Activated CD4-positive, alpha-beta T cell treated with anti-CD3 and anti-CD28 coated beads for 36 hours (primary cell): ENCODE measurements around the gene ZFP36L1. TPM values are rescaled to one million over a fixed set of nuclear protein-coding genes. Genes with fewer than 3 reads are reported as not detected.

ENCODE experiments used
- ATAC-seq: fragments of 200-7000 bp; cut with Tn5 transposase; one replicate; pipeline ENCODE4 v1.10.0; 2021; ENCODE audit warnings: mild to moderate bottlenecking, moderate library complexity
- CTCF ChIA-PET: fragments of 350-600 bp; sonication (Branson Sonifier 250); formaldehyde crosslinking; loops from one replicate; lab custom pipeline; 2021; ENCODE audit warnings: antibody characterized with exemption; lab: Charles Lee
- POLR2A ChIA-PET: fragments of 350-600 bp; sonication (Branson Sonifier 250); formaldehyde crosslinking; loops from one replicate; lab custom pipeline; 2021; ENCODE audit warnings: antibody characterized with exemption, inconsistent platforms; lab: Charles Lee
- DNase-seq: peaks from one replicate; pipeline ENCODE4 v3.0.0-alpha.2; 2020
- H3K27ac Mint-ChIP-seq: one replicate; pipeline ENCODE4 v1.8.0; 2021; ENCODE audit warnings: mixed read lengths
- H3K27me3 Mint-ChIP-seq: one replicate; pipeline ENCODE4 v1.8.0; 2021; ENCODE audit warnings: mixed read lengths
- H3K36me3 Mint-ChIP-seq: one replicate; pipeline ENCODE4 v1.8.0; 2021; ENCODE audit warnings: low read depth, mixed read lengths
- H3K4me1 Mint-ChIP-seq: one replicate; pipeline ENCODE4 v1.8.0; 2021; ENCODE audit warnings: mixed read lengths
- H3K4me3 Mint-ChIP-seq: one replicate; pipeline ENCODE4 v1.8.0; 2021; ENCODE audit warnings: mild to moderate bottlenecking, moderate library complexity, mixed read lengths
- H3K9me3 Mint-ChIP-seq: one replicate; pipeline ENCODE4 v1.8.0; 2021; ENCODE audit warnings: low read depth, mixed read lengths
- intact Hi-C, 2 experiments: fragments of 100-400 bp; cut with DNase I in 1 of 2; cut with micrococcal nuclease in 1 of 2; formaldehyde crosslinking; loops; one replicate each; pipeline versions ENCODE4 v1.14.2 to v1.15.1; 2022 to 2024; cut with DNase I, micrococcal nuclease
- total RNA-seq, 2 experiments: library from RNA; stranded (reverse); gene quantifications; one replicate each; pipeline ENCODE4 v1.2.3, GENCODE V29; 2021

Gene ZFP36L1
- total RNA-seq, 2 experiments from 2014 or later = 72.1 to 96.9 TPM

DNA sequence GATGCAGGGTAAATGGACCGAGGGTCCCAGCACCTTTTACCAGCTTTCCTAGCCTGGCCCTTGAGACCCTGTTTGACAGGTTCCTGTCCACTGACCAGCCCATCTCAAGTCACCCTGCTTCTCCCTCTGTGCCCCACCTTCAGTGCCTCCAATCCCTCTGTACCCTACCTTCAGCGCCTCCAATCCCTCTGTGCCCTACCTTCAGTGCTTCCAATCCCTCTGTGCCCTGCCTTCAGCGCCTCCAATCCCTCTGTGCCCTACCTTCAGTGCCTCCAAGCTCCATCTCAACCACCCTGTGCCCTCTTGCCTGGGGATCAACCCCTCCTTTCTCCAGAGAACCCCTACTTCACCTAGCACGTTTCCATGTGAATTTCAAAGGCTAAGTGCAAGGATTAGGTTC, 54.3 kb downstream of the ZFP36L1 start:
- Mint-ChIP-seq H3K4me1 (peaks cover 22% of the 10 kb centered on the region), H3K36me3 (peaks cover 1% of the 10 kb centered on the region), H3K9me3 (peaks cover 2% of the 10 kb centered on the region), H3K27me3 (no peaks in the 10 kb centered on the region), H3K27ac (no peak overlapping the region), H3K4me3 (no peak overlapping the region)
- ATAC-seq (no peak), DNase-seq (no peak)
- ChIA-PET CTCF (interaction anchor here (0.9 kb wide), 1 partner anchor 42 kb away, joined by 4 read pairs; no protein-coding TSS in a partner anchor), POLR2A (no interaction called here)
- intact Hi-C loops = no loop called here

Other genes starting within 250 kb of the ZFP36L1 start
- 100 to 1,000 TPM in 1 of 2 experiments, 10 to 100 TPM in 1; 92.8 to 146 TPM for gene ACTN1, start 186.2 kb upstream of the ZFP36L1 start, total RNA-seq